ENCODE measurements around the gene KRTAP10-2.

DNA sequence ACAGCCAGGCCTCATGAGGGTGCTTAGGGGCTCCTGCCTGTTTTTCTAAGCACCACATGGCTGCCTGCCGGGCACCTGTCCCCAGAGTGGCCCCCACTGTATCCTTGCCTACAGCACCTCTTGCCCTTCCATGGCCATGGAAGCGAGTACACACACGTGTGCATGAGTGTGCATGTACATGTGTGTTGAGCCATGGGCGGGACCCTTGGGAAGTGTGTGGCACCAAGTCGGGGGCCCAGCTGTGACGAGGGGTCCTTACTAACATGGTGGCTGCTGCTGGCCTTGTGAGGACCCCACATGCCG, 37.1 kb downstream of the KRTAP10-2 start:
- TF ChIP-seq EZH2 (IDR thresholded peaks at IDR 0.05) (no peak), POLR2AphosphoS5 (IDR thresholded peaks at IDR 0.05; ENCODE audit: borderline replicate concordance, low read depth, low read length) (no peak), FOXP2 (optimal IDR thresholded peaks at IDR 0.05; ENCODE audit: control extremely low read depth, extremely low read length, insufficient read depth) (no peak)
